GDM1 (cell line): ENCODE measurements around the gene DOCK3.
"Not testable (repeated sequence)": the region's sequence is repeated elsewhere in the genome, so short reads cannot be mapped to it uniquely, and the experiment has no call there.

Experiments
- DNase-seq: peaks from one replicate; lab custom pipeline; 2025; lab: John Stamatoyannopoulos, UW

Gene DOCK3

GRCh38 chr3:50983887-50984286 is 309.2 kb downstream of the DOCK3 start:
- no peak for DNase-seq

GRCh38 chr3:50985893-50986292 is 311.2 kb downstream of the DOCK3 start:
- no peak for DNase-seq

DNA sequence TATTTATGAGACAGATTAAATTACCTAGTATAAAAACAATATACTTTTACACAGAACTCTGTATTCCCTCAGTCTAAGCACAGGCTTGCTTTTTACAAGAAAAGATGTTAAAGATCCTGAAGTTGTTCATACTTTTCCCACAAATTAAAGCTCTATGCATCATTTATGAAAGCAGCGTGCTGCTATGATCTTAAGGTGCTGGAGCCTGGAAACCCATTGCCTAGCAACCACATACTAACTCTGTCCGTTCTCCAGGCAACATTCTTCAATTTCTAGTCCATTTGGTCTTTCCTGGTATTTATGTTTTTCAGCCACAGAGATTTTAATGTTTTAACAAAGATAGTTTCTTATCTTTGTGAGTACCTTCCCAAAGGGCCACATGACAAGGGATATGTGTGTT is 312.0 kb downstream of the DOCK3 start:
- no peak for DNase-seq

DNA sequence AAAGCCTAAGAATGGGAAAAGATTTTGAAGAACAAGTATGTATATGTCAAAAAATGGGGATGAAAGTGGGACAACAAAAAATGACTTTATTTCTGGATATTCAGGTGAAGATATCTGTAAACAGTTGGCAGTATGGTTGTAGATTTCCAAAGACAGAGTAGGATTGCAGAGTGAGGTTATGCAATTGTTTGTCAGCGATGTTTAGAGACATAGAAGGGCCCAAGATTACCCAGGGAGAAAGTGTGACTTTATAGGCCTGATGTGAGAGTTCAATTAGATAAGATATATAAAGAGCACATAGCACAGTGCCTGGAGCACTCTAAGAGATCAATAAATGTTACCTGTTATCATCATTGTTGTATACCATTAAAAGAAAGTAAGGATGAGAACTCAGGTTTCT is 319.8 kb downstream of the DOCK3 start:
- DNase-seq = no peak

- DNase-seq = no peak
Measured at GRCh38 chr3:50995085-50995824, 320.5 kb downstream of the DOCK3 start.

DNA sequence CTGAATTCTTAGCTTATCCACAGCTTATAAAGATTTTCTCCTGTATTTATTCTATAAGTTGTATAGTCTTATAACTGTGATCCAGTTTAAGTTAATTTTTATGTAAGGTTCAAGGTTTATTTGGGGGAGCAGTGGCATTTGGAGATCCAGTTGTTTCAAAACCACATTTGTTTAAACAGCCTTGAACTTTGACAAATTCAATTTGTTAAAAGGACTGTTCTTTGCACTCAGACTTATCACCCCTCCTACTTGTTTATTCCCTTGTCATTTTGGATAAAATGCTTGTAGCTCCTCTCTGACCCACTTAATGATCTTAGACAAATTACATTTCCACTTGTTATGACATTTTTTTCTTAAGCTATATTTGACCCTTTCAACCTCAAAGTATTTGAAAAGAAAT is 327.8 kb downstream of the DOCK3 start:
- no peak for DNase-seq

- no peak for DNase-seq
Measured at GRCh38 chr3:51004235-51004634, 329.5 kb downstream of the DOCK3 start.

DNA sequence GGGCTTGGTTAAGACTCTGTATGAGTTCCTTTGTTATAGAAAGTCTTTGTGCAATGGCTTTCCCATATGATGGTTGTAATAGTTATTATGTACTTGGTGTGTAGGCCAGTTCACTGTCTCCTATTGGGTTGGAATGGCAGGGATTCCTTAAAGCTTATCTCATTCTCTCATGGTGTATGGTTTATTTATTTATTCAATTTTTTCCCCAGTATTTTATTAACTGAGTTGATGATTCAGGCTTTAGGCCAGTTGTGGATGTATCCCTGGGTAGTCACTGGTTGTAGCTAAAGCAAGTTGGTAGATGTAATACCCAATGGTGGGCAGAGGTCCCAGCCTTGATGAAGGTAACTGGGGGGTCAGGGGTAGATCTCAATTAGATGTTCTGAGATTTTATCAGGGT is 349.4 kb downstream of the DOCK3 start:
- DNase-seq = no peak

DNA sequence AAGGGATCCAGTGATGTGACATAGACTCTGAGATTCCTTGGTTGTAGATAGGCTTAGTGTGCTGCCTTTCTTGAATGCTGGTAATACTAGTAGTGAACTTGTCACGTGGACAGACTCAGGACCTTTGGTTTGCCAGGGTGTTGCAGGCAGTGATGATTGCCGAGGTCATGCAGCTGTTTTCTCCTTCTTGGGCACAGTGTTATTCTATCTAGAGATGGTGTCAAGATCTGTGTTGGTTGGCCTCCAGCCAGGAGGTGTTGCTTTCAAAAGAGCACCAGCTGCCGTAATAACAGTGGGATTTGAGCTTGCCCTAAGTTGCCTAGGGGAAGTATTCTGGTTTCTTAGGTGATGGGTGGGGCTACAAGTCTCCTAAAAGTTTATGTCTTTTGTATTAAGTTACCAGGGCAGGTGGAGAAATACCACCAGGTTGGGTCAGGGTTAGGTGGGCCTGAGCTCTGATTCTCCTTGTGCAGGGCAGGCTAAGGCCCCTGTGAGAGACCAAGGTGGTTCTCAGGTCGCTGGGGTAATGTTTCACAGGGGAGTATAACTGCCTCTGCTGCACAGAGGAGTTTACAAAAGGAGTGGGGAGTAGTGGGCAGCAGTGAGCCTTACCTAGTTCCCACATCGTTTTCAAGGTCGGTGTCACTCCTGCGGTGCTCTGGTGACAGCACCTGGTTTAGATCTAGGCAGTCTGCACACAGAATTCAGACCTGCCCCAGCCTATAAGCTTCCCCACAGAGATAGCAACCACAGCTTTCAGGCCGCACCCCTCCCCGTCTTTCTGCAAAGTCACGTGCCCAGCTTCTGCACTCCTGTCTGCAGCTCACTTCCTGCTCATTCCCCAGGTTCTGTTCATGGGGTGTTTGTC is 350.3 kb downstream of the DOCK3 start:
- DNase-seq = no peak

GRCh38 chr3:51031666-51032065 is 356.9 kb downstream of the DOCK3 start:
- no peak for DNase-seq

DNA sequence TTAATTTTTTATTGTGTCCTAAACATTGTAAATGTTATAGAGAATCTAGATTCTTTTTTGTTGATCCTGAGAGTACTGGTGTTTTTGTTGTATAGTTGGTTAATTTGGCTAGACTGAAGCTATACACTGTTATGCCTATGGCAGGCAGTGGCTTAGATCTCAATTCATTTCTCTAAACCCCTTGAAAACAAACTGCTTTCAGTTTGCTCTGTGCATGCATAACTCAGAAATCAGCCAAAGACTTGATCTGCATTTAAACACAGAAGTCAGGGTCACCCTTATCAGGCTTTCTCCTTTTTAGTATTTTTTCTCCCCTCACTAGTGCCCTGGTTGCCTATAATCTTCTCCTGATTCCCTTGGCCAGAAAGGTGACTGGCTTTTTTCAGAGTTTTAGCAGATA is 360.9 kb downstream of the DOCK3 start:
- no peak for DNase-seq

GRCh38 chr3:51044982-51045381 is 370.3 kb downstream of the DOCK3 start:
- no peak for DNase-seq

DNA sequence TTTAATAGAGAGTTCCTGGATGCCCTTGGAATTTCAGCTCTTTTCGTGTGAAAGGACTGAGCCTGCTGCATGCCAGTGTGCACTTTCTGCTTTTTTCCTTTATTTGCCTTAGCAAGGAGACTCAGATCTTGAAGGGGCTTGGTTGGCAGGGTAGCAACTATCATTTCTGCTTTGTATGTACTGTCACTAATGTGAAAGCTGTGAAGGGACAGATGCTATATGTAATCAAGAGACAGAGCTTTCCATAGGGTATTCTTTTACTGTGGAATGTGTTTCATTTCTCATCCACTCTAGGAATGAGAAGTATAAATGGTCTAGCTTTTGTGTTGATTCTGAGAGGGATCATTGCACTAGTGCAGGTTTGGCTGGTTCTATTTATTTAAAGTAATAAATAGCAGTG is 377.8 kb downstream of the DOCK3 start:
- no peak for DNase-seq

DNA sequence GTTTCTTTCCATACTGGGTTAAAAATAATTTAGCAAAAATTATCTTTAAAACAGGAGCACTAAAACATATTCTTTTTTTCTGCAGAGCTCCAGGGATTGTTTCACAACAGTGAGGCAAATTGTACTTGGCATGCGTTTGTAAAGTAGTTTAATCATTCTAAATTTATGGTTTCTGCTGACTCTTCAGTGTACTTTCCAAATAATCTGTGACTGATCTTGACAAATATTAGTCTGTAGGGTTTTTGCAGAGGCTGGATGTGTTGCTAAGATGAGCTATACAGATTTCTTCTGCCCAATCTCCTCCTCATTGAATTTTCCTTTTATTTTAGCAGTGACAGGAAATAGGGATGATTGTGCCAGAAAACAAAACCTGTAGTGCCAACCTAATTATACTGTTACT is 382.4 kb downstream of the DOCK3 start:
- DNase-seq = no peak

DNA sequence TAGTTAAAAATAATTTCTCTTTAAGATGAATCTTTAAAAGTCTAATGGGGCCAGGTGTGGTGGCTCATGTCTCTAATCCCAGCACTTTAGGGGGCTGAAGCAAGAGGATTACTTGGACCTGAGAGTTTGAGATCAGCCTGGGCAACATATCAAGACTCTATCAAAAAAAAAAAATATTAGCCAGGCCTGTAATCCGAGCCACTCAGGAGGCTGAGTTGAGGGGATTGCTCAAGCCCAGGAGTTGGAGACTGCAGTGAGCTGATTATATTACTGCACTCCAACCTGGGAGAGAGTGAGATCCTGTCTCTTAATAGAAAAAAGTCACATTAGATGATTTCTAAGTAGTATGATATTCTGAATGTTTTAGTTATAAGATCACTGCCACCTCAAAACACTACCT is 388.3 kb downstream of the DOCK3 start:
- DNase-seq = no peak

- DNase-seq = no peak
Measured at GRCh38 chr3:51075221-51075775, 400.6 kb downstream of the DOCK3 start.

DNA sequence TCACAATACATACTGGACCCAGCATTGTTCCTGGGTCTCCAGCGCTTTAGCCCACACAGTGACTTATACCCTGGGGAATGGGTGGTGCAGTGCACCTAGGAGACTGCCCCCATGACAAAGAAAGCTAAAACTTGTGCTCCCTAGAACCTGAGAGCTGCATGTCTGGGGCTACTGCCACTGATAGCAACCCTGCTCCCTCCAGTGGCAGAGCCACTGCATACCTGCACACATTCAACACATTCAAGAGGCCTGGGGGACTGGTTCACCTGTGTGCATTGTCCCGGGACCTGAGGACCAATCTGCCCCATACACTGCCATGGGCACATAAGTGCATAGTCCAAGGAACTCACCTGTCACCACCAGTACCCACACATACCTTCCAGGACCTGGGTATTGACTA is 407.6 kb downstream of the DOCK3 start:
- no peak for DNase-seq

- DNase-seq = no peak
Measured at GRCh38 chr3:51083490-51083889, 408.8 kb downstream of the DOCK3 start.

DNA sequence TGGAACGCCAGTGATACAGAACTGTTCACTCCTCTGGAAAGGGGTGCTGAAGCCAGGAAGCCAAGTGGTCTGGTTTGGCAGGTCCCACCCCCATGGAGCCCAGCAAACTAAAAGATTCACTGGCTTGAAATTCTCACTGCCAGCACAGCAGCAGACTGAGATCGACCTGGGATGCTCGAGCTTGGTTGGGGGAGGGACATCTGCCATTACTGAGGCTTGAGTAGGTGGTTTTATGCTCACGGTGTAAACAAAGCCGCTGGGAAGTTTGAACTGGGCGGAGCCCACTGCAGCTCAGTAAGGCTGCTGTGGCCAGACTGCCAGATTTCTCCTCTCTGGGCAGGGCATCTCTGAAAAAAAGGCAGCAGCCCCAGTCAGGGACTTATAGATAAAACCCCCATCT is 417.4 kb downstream of the DOCK3 start:
- not testable (repeated sequence) for DNase-seq

- not testable (repeated sequence) for DNase-seq
Measured at GRCh38 chr3:51094838-51095237, 420.1 kb downstream of the DOCK3 start.

- no peak for DNase-seq
Measured at GRCh38 chr3:51099794-51100535, 425.2 kb downstream of the DOCK3 start.

DNA sequence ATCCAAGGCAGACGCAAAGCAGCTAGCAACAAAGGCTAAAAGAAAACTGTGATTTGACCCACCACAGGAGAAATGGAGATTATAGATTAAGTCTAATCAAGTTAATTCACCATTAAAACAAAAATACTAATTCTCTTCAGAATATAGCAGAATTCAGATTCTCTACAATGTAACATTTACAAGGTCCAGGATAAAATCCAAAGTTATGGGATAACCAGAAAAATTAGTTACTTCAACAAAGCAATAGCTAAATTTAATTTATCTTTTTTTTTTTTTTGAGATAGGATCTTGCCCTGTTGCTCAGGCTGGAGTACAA is 425.8 kb downstream of the DOCK3 start:
- DNase-seq = no peak

DNA sequence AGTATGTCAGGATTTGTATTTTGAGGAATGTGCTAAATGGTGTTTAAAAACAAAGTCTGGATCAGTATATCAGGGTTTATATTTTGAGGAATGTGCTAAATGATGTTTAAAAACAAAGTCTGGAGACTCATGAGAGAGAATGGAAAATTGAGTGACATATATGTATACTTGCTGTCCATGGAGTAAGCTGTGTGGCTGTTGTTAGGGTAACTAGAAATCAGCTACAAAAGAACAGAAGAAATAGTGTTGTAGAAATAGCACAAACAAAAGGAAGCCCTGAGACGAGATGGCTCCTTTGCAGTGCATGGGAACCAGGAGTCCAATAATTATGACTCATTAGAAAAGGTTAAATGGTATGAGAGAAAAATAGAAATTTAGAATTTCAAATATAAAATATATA is 427.7 kb downstream of the DOCK3 start:
- no peak for DNase-seq
